HG02970 (cell line): ENCODE measurements around the gene NCLN.
"Not testable (repeated sequence)": the region's sequence is repeated elsewhere in the genome, so short reads cannot be mapped to it uniquely, and the experiment has no call there.

Experiments used
- ATAC-seq: cut with Tn5 transposase; IDR thresholded peaks from one replicate; pipeline ENCODE4 v1.9.1; 2021; ENCODE audit warnings: mild to moderate bottlenecking, moderate library complexity, moderate number of reproducible peaks; ENCODE audit not compliant: unreplicated experiment, low FRiP score

Gene NCLN

DNA sequence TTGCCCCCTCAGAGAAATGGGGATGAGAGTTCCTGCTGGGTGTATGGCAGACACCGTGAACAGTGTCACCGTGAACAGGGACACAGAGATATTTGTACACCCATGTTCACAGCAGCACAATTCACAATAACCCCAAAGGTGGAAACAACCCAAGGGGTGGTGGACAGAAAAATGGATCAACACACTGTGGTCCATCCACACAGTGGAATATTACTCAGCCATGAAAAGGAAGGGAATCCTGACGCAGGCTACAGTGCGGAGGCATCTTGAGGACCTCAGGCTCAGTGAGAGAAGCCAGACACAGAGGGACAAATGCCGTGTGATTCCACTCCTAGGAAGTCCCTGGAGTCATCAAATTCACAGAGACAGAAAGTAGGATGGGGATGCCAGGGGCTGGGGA lies 31.1 kb downstream of the NCLN start:
- no peak for ATAC-seq

DNA sequence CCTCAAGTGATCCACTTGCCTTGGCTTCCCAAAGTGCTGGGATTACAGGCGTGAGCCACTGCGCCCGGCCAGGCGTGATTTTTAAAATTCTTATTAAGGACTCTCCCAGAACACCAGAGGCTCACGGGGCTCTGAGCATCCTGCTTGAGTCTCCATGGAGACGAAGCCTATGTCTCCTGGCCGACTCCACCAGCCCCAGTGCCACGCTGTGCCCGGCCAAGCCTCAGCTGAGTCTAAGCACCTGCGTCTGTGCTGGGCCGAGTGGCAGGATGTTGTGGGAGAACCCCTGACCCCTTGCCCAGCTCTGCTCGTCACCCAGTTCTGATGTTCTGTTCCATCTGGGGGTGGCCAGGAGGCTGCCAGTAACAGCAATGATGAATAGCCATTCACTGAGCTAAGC lies 34.8 kb downstream of the NCLN start:
- ATAC-seq: no peak

DNA sequence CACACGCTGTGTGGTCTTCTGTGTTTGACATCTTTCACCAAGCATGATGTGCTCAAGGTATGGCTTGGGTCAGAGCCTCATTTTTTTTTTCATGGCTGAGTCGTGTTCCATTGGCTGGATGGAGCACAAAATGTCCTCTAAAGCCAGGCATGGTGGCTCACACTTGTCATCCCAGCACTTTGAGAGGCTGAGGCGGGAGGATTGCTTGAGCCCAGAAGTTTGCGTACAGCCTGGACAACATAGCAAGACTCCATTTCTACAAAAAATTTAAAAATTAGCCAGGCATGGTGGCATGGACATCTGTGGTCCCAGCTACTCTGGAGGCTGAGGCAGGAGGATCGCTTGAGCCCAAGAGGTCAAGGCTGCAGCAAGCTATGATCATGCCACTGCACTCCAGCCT lies 35.8 kb downstream of the NCLN start:
- ATAC-seq: not testable (repeated sequence)

DNA sequence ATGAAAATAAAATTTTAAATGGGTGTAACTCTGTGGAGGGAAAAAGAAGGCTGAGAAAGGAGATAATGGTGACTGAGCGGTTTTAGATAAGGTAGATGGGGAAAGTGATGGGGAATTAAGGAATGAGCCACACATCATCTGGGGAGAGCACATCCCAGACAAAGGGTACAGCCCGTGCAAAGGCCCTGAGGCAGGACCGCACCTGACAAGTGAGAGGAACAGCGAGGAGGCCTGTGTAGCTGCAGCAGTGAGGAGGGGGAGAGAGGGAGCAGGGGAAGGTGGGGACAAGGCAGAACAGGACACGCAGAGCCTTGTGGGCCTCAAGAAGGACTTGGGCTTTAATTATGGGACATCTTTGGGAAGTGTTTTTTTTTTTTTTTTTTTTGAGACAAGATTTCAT lies 37.0 kb downstream of the NCLN start:
- no peak for ATAC-seq

DNA sequence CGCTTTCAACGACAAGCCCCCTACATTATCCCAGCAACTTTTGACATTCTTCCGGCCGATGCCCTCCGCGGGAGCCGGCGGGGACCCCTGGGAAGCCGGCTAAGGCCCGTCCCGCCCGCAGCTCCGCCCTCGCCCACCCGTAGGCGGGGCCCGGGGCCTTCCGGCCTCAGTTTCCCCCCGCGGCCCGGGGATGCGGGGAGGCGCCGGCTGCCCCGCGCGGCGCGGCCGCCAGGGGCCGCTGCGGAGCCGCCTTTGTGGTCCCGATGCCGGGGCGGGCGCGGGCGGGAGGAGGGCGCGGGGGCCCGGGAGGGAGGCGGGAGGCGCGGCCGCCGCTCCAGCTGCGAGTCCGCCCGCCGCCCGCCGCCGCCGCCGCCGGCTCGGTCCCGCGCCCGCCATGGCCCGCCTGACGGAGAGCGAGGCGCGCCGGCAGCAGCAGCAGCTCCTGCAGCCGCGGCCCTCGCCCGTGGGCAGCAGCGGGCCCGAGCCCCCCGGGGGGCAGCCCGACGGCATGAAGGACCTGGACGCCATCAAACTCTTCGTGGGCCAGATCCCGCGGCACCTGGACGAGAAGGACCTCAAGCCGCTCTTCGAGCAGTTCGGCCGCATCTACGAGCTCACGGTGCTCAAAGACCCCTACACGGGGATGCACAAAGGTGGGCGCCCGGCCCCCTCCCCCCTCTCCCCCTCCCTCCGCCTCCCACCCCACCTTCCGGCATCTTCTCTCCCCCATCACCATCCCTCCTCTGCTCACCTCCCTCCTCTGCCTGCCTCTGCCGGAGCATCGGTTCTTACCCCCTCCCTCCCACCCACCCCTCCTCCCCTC lies 38.8 kb downstream of the NCLN start, which contains the start of gene CELF5:
Gene CELF5, plus strand, starts transcription at position 316 of the 823 bp plus-strand sequence. Its CDS starts 79 bp downstream, at position 395.
- no peak for ATAC-seq

DNA sequence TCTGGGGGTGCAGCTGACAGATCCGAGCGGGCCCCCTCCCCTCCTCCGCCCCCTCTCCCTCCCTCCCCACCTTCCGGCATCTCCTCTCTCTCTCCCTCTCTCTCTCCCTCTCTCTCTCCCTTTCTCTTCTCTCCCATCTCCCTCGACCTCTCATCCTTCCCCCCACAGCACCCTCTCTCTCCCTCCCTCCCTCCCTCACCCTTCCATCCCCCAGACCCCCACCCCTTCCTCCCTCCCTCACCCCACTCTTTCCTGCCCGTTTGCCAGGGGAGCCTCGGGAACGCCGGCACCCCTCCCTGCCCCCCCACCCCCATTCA lies 39.4 kb downstream of the NCLN start:
- no peak for ATAC-seq

DNA sequence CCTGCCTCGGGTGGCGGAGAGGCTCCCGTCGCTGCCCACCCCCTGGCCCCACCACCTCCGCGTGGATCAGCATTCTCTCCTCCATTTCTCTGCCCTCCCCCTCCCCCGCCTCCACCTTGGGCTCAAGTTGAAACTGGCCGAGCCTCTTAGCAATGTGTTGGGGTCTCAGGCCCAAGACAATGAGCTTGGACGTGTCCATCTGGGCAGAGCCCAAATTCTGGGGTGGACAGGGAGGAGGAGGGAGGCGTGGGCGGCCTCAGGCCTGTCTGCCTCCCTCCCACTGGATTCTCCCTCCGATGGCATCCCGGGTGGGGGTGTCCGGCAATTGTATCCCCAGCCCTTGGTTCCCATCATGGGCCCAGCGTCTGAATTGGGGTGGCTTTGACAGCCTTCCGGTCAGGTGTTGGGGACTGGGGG lies 40.0 kb downstream of the NCLN start:
- no peak for ATAC-seq

DNA sequence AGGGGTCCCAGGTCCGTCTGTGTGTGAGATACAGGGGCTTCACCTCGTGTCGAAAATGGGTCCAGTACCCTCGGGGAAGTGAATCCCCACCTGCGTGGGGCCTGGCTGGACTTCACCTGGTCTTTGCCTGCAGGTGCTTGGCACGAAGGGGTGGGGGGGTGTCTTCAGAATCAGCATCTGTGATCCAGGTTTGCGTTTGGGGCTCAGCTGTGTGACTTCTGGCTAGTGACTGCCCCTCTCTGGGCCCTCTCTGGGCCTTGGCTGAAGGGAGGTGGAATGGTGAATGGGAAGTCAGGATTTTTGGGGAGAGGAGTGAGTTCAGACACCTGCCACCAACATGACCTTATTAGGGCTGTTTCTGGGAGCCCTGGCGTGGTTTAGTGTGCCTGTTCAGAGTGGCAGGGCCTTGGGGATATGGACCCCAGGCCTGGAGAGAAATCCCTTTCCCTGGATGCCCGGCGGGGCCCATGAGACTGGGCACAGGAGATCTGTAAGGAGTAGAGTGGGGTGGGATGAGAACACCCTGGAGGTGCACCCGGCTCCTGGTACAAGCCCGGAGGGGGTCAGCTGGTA lies 41.4 kb downstream of the NCLN start:
- no peak for ATAC-seq

DNA sequence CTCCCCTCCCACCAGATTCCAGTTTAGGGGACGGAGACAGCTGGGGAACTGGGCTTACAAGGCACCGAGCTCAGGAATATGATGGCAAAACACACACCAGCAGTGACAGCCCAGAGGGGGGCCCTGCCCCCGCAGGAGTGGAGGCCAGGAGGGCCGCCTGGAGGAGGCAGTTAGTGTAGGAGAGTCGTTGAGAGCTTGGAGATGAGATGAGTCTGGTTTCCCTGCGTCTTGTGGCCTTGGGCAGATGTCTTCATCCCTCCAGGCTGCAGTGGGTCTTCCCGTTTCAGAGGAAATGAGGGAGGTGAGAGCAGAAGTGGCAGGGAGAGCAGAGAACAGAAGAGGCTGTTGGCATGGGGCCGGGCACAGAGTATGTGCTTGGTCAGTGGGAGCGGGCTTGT lies 43.6 kb downstream of the NCLN start:
- ATAC-seq: no peak

DNA sequence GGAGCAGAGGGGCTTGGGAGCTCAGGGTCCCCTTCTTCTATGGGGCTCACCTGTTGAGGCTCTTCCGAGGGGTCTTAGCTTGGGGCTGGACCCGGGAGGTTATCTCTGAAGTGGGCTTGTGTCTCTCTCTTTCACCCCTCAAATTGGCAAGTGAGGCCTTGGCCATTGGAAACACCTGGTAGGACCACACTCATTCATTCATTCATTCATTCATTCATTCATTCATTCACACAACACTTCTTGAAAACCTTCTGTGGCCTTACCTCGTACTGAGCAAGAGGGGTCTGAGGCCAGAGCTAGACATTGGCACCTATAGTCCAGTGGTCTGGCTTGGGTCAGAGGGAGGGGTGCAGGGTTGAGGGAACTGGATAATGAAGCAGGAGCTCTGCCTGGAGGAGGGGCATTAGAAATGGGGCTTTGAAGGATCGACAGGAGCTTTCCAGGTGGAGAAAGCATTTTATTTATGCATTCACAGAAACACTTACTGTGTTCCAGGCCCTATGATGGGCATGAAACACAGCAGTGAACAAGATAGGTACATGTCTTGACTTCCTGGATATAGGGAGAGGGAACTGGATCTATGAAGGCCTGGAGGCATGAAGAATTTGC lies 44.3 kb downstream of the NCLN start:
- no peak for ATAC-seq

DNA sequence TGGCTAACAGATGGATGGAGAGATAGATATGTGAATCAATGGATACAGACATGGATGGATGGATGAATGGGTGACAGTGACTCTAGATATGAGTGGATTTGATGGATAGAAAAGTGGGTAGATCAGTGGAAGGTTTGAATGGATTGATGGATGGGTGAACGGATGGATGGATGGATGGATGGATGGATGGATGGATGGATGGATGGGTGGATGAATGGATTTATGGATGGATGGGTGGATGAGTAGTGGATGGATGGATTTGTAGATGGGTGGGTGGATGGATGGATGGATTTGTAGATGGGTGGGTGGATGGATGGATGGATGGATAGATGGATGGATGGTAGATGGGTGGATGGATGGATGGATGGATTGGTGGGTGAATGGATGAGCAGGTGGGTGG lies 45.6 kb downstream of the NCLN start:
- ATAC-seq: no peak

DNA sequence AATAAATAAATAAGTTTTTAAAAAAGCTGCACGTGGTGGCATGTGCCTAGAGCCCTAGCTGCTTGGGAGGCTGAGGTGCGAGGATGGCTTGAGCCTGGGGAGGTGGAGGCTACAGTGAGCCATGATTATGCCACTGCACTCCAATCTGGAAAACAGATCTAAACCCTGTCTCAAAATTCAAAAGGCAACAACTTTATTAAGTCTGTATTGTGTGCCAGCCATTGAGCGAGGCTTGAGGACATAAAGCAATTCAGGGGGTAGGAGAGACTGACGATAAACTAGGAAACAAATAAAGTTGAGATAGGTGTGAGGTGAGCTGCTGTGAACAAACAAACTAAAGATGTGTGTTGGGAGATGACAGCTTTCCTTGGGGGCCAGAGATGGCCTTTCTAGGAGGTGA lies 47.4 kb downstream of the NCLN start:
- no peak for ATAC-seq

DNA sequence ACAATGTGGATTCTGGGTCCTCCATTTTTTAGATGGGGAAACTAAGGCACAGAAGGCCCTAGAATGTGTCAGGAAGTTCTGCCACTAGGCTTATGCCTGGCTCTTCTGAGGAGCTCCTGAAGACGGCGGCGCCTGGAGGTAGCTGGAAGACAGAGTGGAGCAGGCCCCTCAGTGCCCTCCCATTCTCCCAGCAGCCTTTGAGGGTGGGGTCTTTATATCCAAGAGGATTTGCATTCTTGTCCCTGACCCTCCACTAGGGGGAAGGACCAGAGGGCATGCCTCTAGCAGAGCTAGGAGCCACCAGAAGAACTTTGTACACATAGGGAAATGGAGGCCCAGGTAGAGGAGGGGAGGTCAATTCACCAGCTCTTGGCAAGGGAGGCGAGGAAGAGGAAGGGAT lies 48.1 kb downstream of the NCLN start:
- ATAC-seq: no peak

DNA sequence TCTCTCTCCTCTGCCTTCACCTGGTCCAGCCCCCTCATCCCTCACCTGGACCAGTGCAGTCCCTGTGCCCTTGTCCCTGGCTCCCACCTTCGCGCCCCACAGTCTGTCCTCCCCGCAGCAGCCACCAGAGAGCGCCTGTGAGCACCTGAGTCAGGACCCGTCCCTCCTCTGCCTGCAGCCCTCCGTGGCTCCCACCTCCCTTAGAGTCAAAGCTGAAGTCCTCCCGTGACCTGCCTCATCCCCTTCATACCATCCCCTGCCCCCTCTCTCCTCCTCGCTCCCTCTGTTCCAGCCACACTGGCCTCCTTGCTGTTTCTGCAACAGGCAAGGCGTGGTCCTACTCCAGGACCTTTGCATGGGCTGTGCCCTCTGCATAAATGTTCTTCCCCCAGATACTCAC lies 49.1 kb downstream of the NCLN start:
- no peak for ATAC-seq

DNA sequence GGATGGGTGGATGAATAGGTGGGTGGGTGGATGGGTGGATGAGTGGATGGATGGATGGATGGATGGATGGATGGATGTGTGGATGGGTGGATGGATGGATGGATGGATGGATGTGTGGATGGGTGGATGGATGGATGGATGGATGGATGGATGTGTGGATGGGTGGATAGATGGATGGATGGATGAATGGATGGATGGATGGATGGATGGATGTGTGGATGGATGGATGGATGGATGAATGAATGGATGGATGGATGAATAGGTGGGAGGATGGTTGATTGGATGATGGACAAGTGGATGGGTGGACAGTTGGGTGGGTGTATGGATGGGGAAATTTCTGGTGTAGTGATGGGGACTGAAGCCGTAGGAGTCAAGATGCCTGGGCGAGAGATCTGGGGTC lies 49.9 kb downstream of the NCLN start:
- ATAC-seq: not testable (repeated sequence)

DNA sequence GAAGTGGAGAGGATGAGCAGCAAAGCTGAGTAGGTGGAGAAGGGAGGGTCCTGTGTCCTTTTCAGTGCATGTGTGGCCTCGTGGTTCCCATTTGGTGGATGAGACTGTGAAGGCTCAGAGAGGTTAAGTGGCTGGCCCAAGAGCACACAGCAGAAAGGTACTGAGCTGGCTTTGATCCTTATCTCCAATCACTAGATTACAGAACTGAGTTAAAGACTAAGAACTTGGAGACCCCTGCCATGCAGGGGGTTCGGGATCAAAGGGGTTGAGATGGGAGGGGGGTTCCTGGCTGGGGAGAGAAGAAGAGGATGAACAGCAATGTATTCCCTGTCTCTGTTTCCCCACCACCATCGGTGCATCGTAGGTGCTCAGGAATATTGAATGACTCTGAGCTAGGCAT lies 50.5 kb downstream of the NCLN start:
- no peak for ATAC-seq

DNA sequence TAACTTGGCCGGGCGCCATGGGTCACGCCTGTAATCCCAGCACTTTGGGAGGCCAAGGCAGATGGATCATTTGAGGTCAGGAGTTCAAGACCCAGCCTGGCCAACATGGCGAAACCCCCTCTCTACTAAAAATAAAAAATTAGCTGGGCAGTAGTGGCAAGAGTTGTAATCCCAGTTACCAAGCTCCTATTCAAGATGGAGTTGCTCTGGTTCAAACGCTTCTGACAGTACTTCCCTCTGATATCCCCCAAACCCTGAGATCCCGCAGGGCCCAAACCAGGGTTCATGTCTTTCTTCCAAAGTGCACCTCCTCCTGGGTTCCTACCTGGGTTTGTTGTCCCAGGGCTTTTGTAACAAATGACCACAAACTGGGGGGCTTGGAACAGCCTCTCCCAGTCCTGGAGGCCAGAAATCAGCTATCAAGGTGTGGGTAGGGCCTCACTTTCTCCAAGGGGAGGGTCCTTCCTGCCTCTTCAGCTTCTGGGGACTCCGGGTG lies 52.4 kb downstream of the NCLN start:
- ATAC-seq: no peak

DNA sequence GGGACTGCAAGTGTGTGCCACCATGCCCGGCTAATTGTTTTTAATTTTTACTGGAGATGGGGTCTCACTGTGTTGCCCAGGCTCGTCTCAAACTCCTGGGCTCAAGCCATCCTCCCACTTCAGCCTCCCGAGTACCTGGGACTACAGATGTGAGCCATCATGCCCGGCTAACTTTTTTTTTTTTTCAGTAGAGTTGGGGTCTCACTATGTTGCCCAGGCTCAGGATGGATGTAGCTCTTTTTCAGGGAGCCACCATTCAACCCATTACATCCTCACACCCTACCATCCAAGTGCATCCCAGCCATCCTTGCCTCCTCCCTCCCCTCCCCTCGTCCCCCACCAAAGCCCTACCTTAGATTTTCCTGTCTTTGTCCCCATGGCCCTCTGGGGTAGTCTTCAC lies 53.6 kb downstream of the NCLN start:
- ATAC-seq: no peak

DNA sequence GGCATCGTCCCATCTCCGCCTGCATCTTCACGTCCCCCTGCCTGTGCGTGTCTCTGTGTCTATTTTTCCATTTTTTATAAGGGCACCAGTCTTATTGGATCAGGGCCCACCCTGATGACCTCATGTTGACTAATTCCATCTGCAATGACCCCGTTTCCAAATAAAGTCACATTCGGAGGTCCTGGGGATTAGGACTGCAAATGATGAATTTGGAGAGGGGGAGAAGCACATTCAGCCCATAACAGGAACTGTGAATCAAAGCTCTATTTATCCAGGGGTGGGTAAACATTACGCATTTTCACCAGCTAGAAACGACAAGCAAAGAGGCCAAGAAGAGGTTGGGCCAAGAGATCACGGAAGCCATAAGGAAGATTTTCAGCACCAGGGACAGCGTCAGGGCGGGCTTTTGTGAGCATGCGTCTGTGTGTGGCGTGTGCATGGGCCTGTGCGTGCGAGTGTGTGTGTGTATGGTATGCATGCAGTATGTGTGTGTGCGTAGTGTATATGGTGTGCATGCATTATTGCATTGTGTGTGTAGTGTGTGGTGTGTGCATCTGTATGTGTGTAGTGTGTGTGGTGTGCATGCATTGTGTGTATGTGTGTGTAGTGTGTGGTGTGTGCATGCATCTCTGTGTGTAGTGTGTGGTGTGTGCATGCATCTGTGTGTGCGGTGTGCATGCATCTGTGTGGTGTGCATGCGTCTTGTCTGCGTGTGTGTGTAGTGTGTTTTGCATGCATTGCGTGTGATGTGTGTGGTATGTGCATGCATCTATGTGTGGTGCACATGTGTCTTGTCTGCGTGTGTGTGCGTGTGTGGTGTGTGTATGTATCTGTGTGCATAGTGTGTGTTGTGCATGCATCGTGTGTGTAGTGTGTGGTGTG lies 58.3 kb downstream of the NCLN start:
- ATAC-seq: no peak

DNA sequence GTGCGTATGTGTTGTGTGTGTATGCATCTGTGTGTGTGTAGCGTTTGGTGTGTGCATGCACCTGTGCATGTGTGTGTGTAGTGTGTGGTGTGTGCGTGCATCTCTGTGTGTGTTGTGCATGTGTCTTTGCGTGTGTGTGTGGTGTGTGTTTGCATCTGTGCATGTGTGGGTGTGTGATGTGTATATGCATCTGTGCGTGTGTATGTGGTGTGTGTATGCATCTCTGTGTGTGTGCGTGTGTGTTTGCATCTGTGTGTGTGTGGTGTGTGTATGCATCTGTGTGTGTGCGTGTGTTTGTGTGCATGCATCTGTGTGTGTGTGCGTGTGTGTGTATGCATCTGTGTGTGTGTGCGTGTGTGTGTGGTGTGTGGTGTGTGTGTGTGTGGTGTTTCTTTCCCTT lies 59.3 kb downstream of the NCLN start:
- no peak for ATAC-seq
